Measurements from ENCODE around the gene THADA. TPM values are rescaled to one million over a fixed set of nuclear protein-coding genes. Genes with fewer than 3 reads are reported as not detected.

Gene THADA
- total RNA-seq, 1 donor from 2014 or later: 19.4 TPM

- H3K4me3 Mint-ChIP-seq (ENCODE audit: unreplicated experiment): no peak overlapping the region
- H3K36me3 Mint-ChIP-seq (ENCODE audit: low read depth, unreplicated experiment): no peaks in the 10 kb centered on the region
- peak overlapping the region; percentile 77 for H3K27ac Mint-ChIP-seq (ENCODE audit: unreplicated experiment)
- H3K9me3 Mint-ChIP-seq (ENCODE audit: unreplicated experiment): no peaks in the 10 kb centered on the region
- peaks cover 8% of the 10 kb centered on the region for H3K27me3 Mint-ChIP-seq (ENCODE audit: unreplicated experiment)
- peaks cover 31% of the 10 kb centered on the region for H3K4me1 Mint-ChIP-seq (ENCODE audit: unreplicated experiment)
- TF ChIP-seq, protein P1, sequence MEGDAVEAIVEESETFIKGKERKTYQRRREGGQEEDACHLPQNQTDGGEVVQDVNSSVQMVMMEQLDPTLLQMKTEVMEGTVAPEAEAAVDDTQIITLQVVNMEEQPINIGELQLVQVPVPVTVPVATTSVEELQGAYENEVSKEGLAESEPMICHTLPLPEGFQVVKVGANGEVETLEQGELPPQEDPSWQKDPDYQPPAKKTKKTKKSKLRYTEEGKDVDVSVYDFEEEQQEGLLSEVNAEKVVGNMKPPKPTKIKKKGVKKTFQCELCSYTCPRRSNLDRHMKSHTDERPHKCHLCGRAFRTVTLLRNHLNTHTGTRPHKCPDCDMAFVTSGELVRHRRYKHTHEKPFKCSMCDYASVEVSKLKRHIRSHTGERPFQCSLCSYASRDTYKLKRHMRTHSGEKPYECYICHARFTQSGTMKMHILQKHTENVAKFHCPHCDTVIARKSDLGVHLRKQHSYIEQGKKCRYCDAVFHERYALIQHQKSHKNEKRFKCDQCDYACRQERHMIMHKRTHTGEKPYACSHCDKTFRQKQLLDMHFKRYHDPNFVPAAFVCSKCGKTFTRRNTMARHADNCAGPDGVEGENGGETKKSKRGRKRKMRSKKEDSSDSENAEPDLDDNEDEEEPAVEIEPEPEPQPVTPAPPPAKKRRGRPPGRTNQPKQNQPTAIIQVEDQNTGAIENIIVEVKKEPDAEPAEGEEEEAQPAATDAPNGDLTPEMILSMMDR (IDR thresholded peaks at IDR 0.05; ENCODE audit: unreplicated experiment): no peak
- no peak for DNase-seq (ENCODE audit: low spot score)
Observed at GRCh38 chr2:43269706-43270105, 326.1 kb downstream of the THADA start.

DNA sequence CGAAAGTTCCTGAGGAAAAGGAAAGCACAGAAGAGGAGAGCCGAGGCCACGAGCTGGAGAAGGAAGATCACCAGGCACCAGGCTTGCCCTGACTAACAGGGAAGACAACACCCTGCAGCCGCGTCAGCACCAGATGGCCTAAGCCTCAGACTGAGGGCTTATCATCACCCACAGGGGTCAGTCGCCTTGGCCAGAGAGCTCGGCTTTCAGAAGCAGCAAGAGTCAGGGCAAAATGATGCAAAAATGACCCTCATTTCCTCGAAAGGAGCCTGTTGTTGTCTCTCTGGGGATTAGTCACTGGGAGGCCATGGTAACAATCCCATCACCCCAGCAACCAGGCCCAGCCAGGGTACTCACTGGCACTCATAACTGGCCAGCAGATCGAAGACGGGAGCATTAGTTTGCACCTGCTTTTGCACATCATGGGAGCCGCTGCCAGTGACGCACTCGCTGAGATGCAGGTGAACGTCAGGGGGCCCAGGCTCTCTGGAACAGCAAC is 326.7 kb downstream of the THADA start:
- DNase-seq (ENCODE audit: low spot score): peak; percentile 18
- TF ChIP-seq, protein P1 (IDR thresholded peaks at IDR 0.05; ENCODE audit: unreplicated experiment): no peak
- Mint-ChIP-seq H3K36me3 (ENCODE audit: low read depth, unreplicated experiment) (no peaks in the 10 kb centered on the region), H3K9me3 (ENCODE audit: unreplicated experiment) (no peaks in the 10 kb centered on the region), H3K4me1 (ENCODE audit: unreplicated experiment) (peaks cover 29% of the 10 kb centered on the region), H3K27me3 (ENCODE audit: unreplicated experiment) (peaks cover 8% of the 10 kb centered on the region), H3K27ac (ENCODE audit: unreplicated experiment) (peak overlapping the region; percentile 80), H3K4me3 (ENCODE audit: unreplicated experiment) (peak overlapping the region; percentile 10)

- no peak for DNase-seq (ENCODE audit: low spot score)
- Mint-ChIP-seq H3K4me1 (ENCODE audit: unreplicated experiment) (peaks cover 29% of the 10 kb centered on the region), H3K27ac (ENCODE audit: unreplicated experiment) (peak overlapping the region; percentile 80), H3K9me3 (ENCODE audit: unreplicated experiment) (no peaks in the 10 kb centered on the region), H3K4me3 (ENCODE audit: unreplicated experiment) (peak overlapping the region; percentile 10), H3K36me3 (ENCODE audit: low read depth, unreplicated experiment) (no peaks in the 10 kb centered on the region), H3K27me3 (ENCODE audit: unreplicated experiment) (peaks cover 8% of the 10 kb centered on the region)
- TF ChIP-seq, protein P1 (IDR thresholded peaks at IDR 0.05; ENCODE audit: unreplicated experiment): no peak
Observed at GRCh38 chr2:43268066-43268953, 327.5 kb downstream of the THADA start.

DNA sequence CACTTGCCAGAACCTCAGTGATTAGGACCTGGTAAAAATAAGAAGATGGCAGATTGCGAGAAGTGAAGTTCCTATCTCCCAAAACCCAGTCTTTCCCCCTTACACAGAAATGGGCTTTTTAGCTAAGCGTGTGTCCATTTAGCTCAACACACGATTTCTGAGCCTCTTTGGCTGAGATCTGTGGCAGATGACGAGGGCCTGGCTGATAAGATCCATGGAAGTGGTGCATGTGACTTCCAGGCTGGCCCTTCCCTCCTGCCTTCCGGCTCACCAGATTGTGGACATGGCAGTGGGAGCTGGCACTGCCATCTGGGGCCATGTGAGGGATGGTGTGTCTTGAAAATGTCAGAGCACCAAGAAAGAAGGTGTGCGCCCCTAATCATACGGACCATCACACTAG is 328.5 kb downstream of the THADA start:
- H3K27ac Mint-ChIP-seq (ENCODE audit: unreplicated experiment): no peak overlapping the region
- no peaks in the 10 kb centered on the region for H3K36me3 Mint-ChIP-seq (ENCODE audit: low read depth, unreplicated experiment)
- peaks cover 8% of the 10 kb centered on the region for H3K27me3 Mint-ChIP-seq (ENCODE audit: unreplicated experiment)
- H3K9me3 Mint-ChIP-seq (ENCODE audit: unreplicated experiment): no peaks in the 10 kb centered on the region
- no peak overlapping the region for H3K4me3 Mint-ChIP-seq (ENCODE audit: unreplicated experiment)
- no peak for DNase-seq (ENCODE audit: low spot score)
- peaks cover 29% of the 10 kb centered on the region for H3K4me1 Mint-ChIP-seq (ENCODE audit: unreplicated experiment)
- TF ChIP-seq, protein P1 (IDR thresholded peaks at IDR 0.05; ENCODE audit: unreplicated experiment): no peak

DNA sequence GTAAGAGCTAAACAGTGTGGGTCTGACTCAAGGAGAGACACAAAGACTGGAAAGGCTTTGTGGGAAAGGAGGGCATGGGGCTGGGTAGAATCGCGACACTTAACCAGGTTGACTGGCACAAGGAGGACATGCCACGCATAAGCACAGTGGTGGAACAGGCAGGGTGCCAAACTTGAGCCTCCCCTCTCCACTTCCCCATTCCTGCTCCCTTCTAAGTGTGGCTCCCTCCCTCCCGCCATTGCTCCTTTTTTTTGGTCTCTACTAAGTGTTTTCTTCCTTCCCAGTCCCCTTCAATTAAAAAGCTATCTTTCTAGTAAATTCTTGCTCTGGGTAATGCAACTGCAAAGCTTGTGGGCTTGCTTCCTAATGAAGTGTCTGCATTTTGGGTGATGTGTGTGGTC is 329.1 kb downstream of the THADA start:
- Mint-ChIP-seq H3K9me3 (ENCODE audit: unreplicated experiment) (no peaks in the 10 kb centered on the region), H3K4me3 (ENCODE audit: unreplicated experiment) (peak overlapping the region; percentile 29), H3K36me3 (ENCODE audit: low read depth, unreplicated experiment) (no peaks in the 10 kb centered on the region), H3K27me3 (ENCODE audit: unreplicated experiment) (peaks cover 8% of the 10 kb centered on the region), H3K4me1 (ENCODE audit: unreplicated experiment) (peaks cover 29% of the 10 kb centered on the region), H3K27ac (ENCODE audit: unreplicated experiment) (no peak overlapping the region)
- TF ChIP-seq, protein P1 (IDR thresholded peaks at IDR 0.05; ENCODE audit: unreplicated experiment): no peak
- DNase-seq (ENCODE audit: low spot score): no peak
